HCT116 (cell line): ENCODE results near the gene TULP4. TPM values are rescaled to one million over a fixed set of nuclear protein-coding genes. Genes with fewer than 3 reads are reported as not detected.

ENCODE experiments used
- ATAC-seq: fragments of 200-7000 bp; cut with Tn5 transposase; 2 replicates; pipeline ENCODE4 v1.9.1; 2020; ENCODE audit warnings: mild to moderate bottlenecking, moderate library complexity
- BruUV-seq: library from RNA; stranded (reverse); fragments of 400-500 nt; replicated peaks from 2 replicates; lab custom pipeline; 2021; lab: Mats Ljungman, UMichigan
- CTCF ChIA-PET: fragments of 300-600 bp; sonication (Branson Sonifier 250); formaldehyde crosslinking; loops from one replicate; lab custom pipeline; 2021; ENCODE audit warnings: antibody characterized with exemption; lab: Charles Lee
- POLR2A ChIA-PET: fragments of 300-600, 350-600 bp; sonication (Branson Sonifier 250); formaldehyde crosslinking; loops from one replicate; lab custom pipeline; 2021; ENCODE audit warnings: antibody characterized with exemption; lab: Charles Lee
- RAD21 ChIA-PET, 2 experiments: fragments of 300-600 bp; sonication (Branson Sonifier 250); formaldehyde crosslinking; loops; one replicate each; lab custom pipeline; 2023; ENCODE audit warnings: low total read pairs in 2 of 2; ENCODE audit not compliant: uncharacterized antibody in 2 of 2, unreplicated experiment in 2 of 2, low non-redundant PET in 1 of 2; lab: Charles Lee
- DNase-seq: peaks from one replicate; pipeline ENCODE4 v3.0.0-alpha.2; 2010; ENCODE audit warnings: low read depth, low spot score
- H2AFZ ChIP-seq: fragments of 200-600 bp; shearing (Covaris generic), sonication (generic); 2 replicates; pipeline ENCODE4 v1.6.1; 2017; ENCODE audit warnings: low read depth, mixed run types, mixed read lengths, antibody characterized with exemption, low read length; ENCODE audit not compliant: poor library complexity, severe bottlenecking
- H3K27ac ChIP-seq: 2 replicates; pipeline ENCODE4 v1.5.1; 2012; ENCODE audit warnings: low read depth, low read length
- H3K27me3 ChIP-seq: fragments of 200-600 bp; sonication (generic); 2 replicates; pipeline ENCODE4 v1.6.1; 2016; ENCODE audit warnings: mixed run types, low read length, mixed read lengths; ENCODE audit not compliant: insufficient read depth
- H3K36me3 ChIP-seq, 2 experiments: fragments of 200-500 bp in 1 of 2; fragments of 200-600 bp in 1 of 2; sonication (Bioruptor generic) in 1 of 2; sonication (generic) in 1 of 2; 2 replicates each; pipeline versions ENCODE4 v1.5.1 to v1.6.1; 2014 to 2016; ENCODE audit warnings: low read length in 2 of 2, inconsistent platforms in 1 of 2, mixed read lengths in 1 of 2, mixed run types in 1 of 2; ENCODE audit not compliant: insufficient read depth in 2 of 2, control insufficient read depth in 1 of 2
- H3K4me1 ChIP-seq, 2 experiments: fragments of 200-600 bp in 1 of 2; sonication (generic) in 1 of 2; 2 replicates each; pipeline versions ENCODE4 v1.5.1 to v1.6.1; 2012 to 2017; ENCODE audit warnings: low read length in 2 of 2, inconsistent platforms in 1 of 2, mild to moderate bottlenecking in 1 of 2, mixed read lengths in 1 of 2, mixed run types in 1 of 2, moderate library complexity in 1 of 2; ENCODE audit not compliant: insufficient read depth in 2 of 2, control insufficient read depth in 1 of 2
- H3K4me2 ChIP-seq: fragments of 200-600 bp; sonication (generic); 2 replicates; pipeline ENCODE4 v1.6.1; 2017; ENCODE audit warnings: mixed run types, low read length, mixed read lengths
- H3K4me3 ChIP-seq, 2 experiments: fragments of 200-600 bp in 1 of 2; sonication (generic) in 1 of 2; replicated peaks in 1 of 2; 2 replicates each; pipeline ENCODE4 v1.5.1; 2011 to 2016; ENCODE audit warnings: low read length in 2 of 2, control low read depth in 1 of 2, low read depth in 1 of 2, mild to moderate bottlenecking in 1 of 2, mixed read lengths in 1 of 2, mixed run types in 1 of 2
- H3K79me2 ChIP-seq: fragments of 200-600 bp; sonication (generic); 2 replicates; pipeline ENCODE4 v1.6.1; 2017; ENCODE audit warnings: mild to moderate bottlenecking, mixed run types, low read length, moderate library complexity, mixed read lengths; ENCODE audit not compliant: insufficient read depth
- H3K9ac ChIP-seq: fragments of 200-600 bp; sonication (generic); 2 replicates; pipeline ENCODE4 v1.6.1; 2016; ENCODE audit warnings: low read length, mixed read lengths
- H3K9me2 ChIP-seq: fragments of 200-600 bp; sonication (generic), shearing (Covaris generic); 2 replicates; pipeline ENCODE4 v1.6.1; 2017; ENCODE audit warnings: mixed run types, mild to moderate bottlenecking, moderate library complexity; ENCODE audit not compliant: insufficient read depth
- H3K9me3 ChIP-seq, 2 experiments: fragments of 200-500 bp in 1 of 2; fragments of 200-600 bp in 1 of 2; sonication (Bioruptor generic) in 1 of 2; sonication (generic) in 1 of 2; 2 replicates each; pipeline ENCODE4 v1.6.1; 2014 to 2017; ENCODE audit warnings: low read length in 2 of 2, mixed read lengths in 2 of 2, inconsistent platforms in 1 of 2, low read depth in 1 of 2, mild to moderate bottlenecking in 1 of 2, mixed run types in 1 of 2, moderate library complexity in 1 of 2; ENCODE audit not compliant: control insufficient read depth in 1 of 2, insufficient read depth in 1 of 2
- H4K20me1 ChIP-seq: fragments of 200-600 bp; sonication (generic), shearing (Covaris generic); 2 replicates; pipeline ENCODE4 v1.6.1; 2017; ENCODE audit warnings: mixed run types, mild to moderate bottlenecking, moderate library complexity; ENCODE audit not compliant: insufficient read depth
- ATF3 ChIP-seq: IDR thresholded peaks from 2 replicates; pipeline ENCODE4 v1.6.1; 2012
- CEBPB ChIP-seq: IDR thresholded peaks from 2 replicates; pipeline ENCODE4 v1.6.1; 2012; ENCODE audit warnings: low read depth
- EZH2 ChIP-seq: fragments of 200-600 bp; sonication (generic); IDR thresholded peaks from 2 replicates; pipeline ENCODE4 v1.6.1; 2017; ENCODE audit warnings: antibody characterized with exemption, mixed run types
- EZH2phosphoT487 ChIP-seq: fragments of 200-600 bp; IDR thresholded peaks from 2 replicates; pipeline ENCODE4 v1.6.1; 2018; ENCODE audit warnings: antibody characterized with exemption, borderline replicate concordance
- FOSL1 ChIP-seq: IDR thresholded peaks from 2 replicates; pipeline ENCODE4 v1.6.1; 2012; ENCODE audit warnings: low read depth
- POLR2AphosphoS5 ChIP-seq: IDR thresholded peaks from 2 replicates; pipeline ENCODE4 v1.6.1; 2011; ENCODE audit warnings: mild to moderate bottlenecking, low read depth, low read length, moderate library complexity
- SIN3A ChIP-seq: IDR thresholded peaks from 2 replicates; pipeline ENCODE4 v1.6.1; 2012; ENCODE audit warnings: low read depth
- SP1 ChIP-seq: IDR thresholded peaks from 2 replicates; pipeline ENCODE4 v1.6.1; 2012; ENCODE audit warnings: low read depth
- TCF7L2 ChIP-seq: IDR thresholded peaks from 2 replicates; pipeline ENCODE4 v1.7.0; 2011; ENCODE audit warnings: borderline replicate concordance, inconsistent platforms; ENCODE audit not compliant: insufficient read depth, insufficient read length; ENCODE audit errors: extremely low read depth
- intact Hi-C: fragments of 100-400 bp; cut with micrococcal nuclease; formaldehyde crosslinking; loops from 2 replicates; pipeline ENCODE4 v1.10.0; 2022
- total RNA-seq: library from RNA; stranded (reverse); gene quantifications from one replicate; pipeline ENCODE4 v1.2.1, GENCODE V29; 2021; ENCODE audit not compliant: unreplicated experiment
- TF ChIP-seq, protein P1 (sequence below), 3 experiments: fragments of 200-600 bp in 1 of 3; sonication (generic) in 1 of 3; IDR thresholded peaks in 2 of 3; conservative IDR thresholded peaks in 1 of 3; 2 replicates each; pipeline ENCODE4 v1.5.1; 2012 to 2017; ENCODE audit warnings: low read depth in 2 of 3, low read length in 2 of 3, antibody characterized with exemption in 1 of 3, borderline replicate concordance in 1 of 3, control low read depth in 1 of 3, mild to moderate bottlenecking in 1 of 3, mixed read lengths in 1 of 3, mixed run types in 1 of 3, moderate library complexity in 1 of 3; ENCODE audit not compliant: insufficient read depth in 1 of 3

The TULP4 gene
- total RNA-seq, 1 experiment from 2014 or later, result 70.8 TPM

DNA sequence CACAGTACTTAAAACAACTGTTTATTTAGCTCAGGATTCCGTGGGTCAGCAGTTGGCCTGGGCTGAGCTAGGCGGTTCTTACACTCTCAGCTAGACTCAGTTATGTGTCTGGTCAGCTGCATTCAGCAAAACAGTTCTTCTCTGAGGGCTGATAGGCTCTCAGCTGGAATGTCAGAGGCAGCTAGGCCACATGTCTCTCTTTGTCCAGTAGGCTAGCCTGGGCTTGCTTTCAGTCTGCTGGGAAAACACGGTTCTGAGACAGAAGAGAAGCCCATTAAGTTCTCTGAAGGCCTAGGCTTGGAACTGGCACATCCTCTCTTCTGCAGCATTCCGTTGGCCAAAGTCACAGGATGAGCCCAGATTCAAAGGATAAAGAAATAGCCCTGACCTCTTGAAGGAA lies 65.6 kb downstream of the TULP4 start:
- POLR2A ChIA-PET, result no interaction called here
- Histone ChIP-seq H4K20me1 (peaks cover 5% of the 10 kb centered on the region; the same call in 1 of the 2 replicates), H3K9me3 (no peaks in the 10 kb centered on the region), H3K27me3 (no peaks in the 10 kb centered on the region), H3K36me3 (no peaks in the 10 kb centered on the region)
- ATAC-seq, result no peak
- CTCF ChIA-PET, result no interaction called here
- BruUV-seq, result no TSS peak
- TF ChIP-seq POLR2AphosphoS5, result no peak
- no peak for TF ChIP-seq SIN3A
- TF ChIP-seq SP1, result no peak
- no peak for TF ChIP-seq TCF7L2
- TF ChIP-seq, protein P1, sequence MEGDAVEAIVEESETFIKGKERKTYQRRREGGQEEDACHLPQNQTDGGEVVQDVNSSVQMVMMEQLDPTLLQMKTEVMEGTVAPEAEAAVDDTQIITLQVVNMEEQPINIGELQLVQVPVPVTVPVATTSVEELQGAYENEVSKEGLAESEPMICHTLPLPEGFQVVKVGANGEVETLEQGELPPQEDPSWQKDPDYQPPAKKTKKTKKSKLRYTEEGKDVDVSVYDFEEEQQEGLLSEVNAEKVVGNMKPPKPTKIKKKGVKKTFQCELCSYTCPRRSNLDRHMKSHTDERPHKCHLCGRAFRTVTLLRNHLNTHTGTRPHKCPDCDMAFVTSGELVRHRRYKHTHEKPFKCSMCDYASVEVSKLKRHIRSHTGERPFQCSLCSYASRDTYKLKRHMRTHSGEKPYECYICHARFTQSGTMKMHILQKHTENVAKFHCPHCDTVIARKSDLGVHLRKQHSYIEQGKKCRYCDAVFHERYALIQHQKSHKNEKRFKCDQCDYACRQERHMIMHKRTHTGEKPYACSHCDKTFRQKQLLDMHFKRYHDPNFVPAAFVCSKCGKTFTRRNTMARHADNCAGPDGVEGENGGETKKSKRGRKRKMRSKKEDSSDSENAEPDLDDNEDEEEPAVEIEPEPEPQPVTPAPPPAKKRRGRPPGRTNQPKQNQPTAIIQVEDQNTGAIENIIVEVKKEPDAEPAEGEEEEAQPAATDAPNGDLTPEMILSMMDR (IDR thresholded peaks at IDR 0.05 in 2 of 3, conservative IDR thresholded peaks at IDR 0.05 in 1 of 3; ENCODE audit: borderline replicate concordance in 1 of 3, insufficient read depth in 1 of 3, low read depth in 2 of 3, low read length in 2 of 3), result no peak
- TF ChIP-seq EZH2phosphoT487, result no peak
- TF ChIP-seq ATF3, result no peak
- no peak for TF ChIP-seq CEBPB
- no peak for TF ChIP-seq FOSL1
- TF ChIP-seq EZH2, result no peak
- TF ChIP-seq, all 23 proteins: peak for 0
- DNase-seq, result no peak
- Histone ChIP-seq H3K79me2 (peaks cover 4% of the 10 kb centered on the region; the same call in 1 of the 2 replicates), H3K9ac (no peak overlapping the region), H3K4me1 (no peaks in the 10 kb centered on the region), H3K4me2 (no peak overlapping the region), H3K27ac (no peak overlapping the region), H3K4me3 (no peak overlapping the region), H3K9me2 (no peaks in the 10 kb centered on the region), H2AFZ (no peak overlapping the region)
- RAD21 ChIA-PET, result no interaction called here
- intact Hi-C loops, result no loop called here
